Endodermal cell (in vitro differentiated cells): ENCODE data around the gene GYS2. TPM values are rescaled to one million over a fixed set of nuclear protein-coding genes. Genes with fewer than 3 reads are reported as not detected.

Experiments
- DNase-seq: peaks from one replicate; pipeline ENCODE4 v3.0.0-alpha.2; 2017
- H3K27ac ChIP-seq: 2 replicates; pipeline ENCODE4 v1.5.1; 2013; ENCODE audit warnings: mild to moderate bottlenecking, low read depth, low read length, moderate library complexity
- H3K27me3 ChIP-seq: 2 replicates; pipeline ENCODE4 v1.6.1; 2013; ENCODE audit warnings: mild to moderate bottlenecking, low read length, moderate library complexity; ENCODE audit not compliant: insufficient read depth, control insufficient read depth, poor library complexity, severe bottlenecking
- H3K36me3 ChIP-seq: 2 replicates; pipeline ENCODE4 v1.7.0; 2013; ENCODE audit warnings: mild to moderate bottlenecking, low read length, moderate library complexity; ENCODE audit not compliant: control insufficient read depth, insufficient read depth
- H3K4me1 ChIP-seq: one replicate; pipeline ENCODE4 v1.7.0; 2013; ENCODE audit warnings: low read length; ENCODE audit not compliant: control insufficient read depth, insufficient read depth
- H3K4me3 ChIP-seq: 2 replicates; pipeline ENCODE4 v1.5.1; 2013; ENCODE audit warnings: mild to moderate bottlenecking, low read length, moderate library complexity
- H3K9ac ChIP-seq: 2 replicates; pipeline ENCODE4 v1.6.1; 2013; ENCODE audit warnings: mild to moderate bottlenecking, low read length, moderate library complexity; ENCODE audit not compliant: poor library complexity, severe bottlenecking; ENCODE audit errors: extremely low read depth
- H3K9me3 ChIP-seq: 2 replicates; pipeline ENCODE4 v1.6.1; 2013; ENCODE audit warnings: mild to moderate bottlenecking, low read length, moderate library complexity; ENCODE audit not compliant: control insufficient read depth
- H3K27ac Mint-ChIP-seq: 2 replicates; pipeline ENCODE4 v1.8.0; 2020; ENCODE audit warnings: mixed read lengths
- H3K27me3 Mint-ChIP-seq: 2 replicates; pipeline ENCODE4 v1.8.0; 2021; ENCODE audit warnings: mild to moderate bottlenecking, mixed read lengths; ENCODE audit not compliant: insufficient read depth
- H3K36me3 Mint-ChIP-seq: 2 replicates; pipeline ENCODE4 v1.8.0; 2020; ENCODE audit warnings: low read depth, mixed read lengths
- H3K4me1 Mint-ChIP-seq: 2 replicates; pipeline ENCODE4 v1.8.0; 2020; ENCODE audit warnings: mixed read lengths
- H3K4me3 Mint-ChIP-seq: 2 replicates; pipeline ENCODE4 v1.8.0; 2020; ENCODE audit warnings: mild to moderate bottlenecking, moderate library complexity, mixed read lengths
- H3K9me3 Mint-ChIP-seq: 2 replicates; pipeline ENCODE4 v1.8.0; 2020; ENCODE audit warnings: mild to moderate bottlenecking, mixed read lengths
- WGBS, 2 experiments: methylation state at CpG; one replicate each; pipeline versions ENCODE4 v1.1.5 to v1.1.7; 2013; ENCODE audit warnings: missing lambda C conversion rate in 2 of 2, mixed read lengths in 1 of 2; ENCODE audit not compliant: insufficient coverage in 1 of 2, insufficient read length in 1 of 2; 5-methylcytosine and 5-hydroxymethylcytosine counted together
- total RNA-seq, 2 donors: library from RNA; stranded (reverse); fragmentation: NEBNext Ultra II Directional in 1 of 2; extraction: Animal tissue kit (Norgen Biotek cat#: 25700) in 1 of 2; gene quantifications; 2 replicates in 1 of 2; 3 replicates in 1 of 2; pipeline ENCODE4 v1.2.1, GENCODE V29; 2021
- TF ChIP-seq, protein P1 (sequence below): fragments of 200-600 bp; sonication (generic); conservative IDR thresholded peaks from 2 replicates; pipeline ENCODE4 v1.5.0; 2021; ENCODE audit warnings: antibody characterized with exemption, mild to moderate bottlenecking

The GYS2 gene
- total RNA-seq, 2 donors from 2014 or later = not detected

DNA sequence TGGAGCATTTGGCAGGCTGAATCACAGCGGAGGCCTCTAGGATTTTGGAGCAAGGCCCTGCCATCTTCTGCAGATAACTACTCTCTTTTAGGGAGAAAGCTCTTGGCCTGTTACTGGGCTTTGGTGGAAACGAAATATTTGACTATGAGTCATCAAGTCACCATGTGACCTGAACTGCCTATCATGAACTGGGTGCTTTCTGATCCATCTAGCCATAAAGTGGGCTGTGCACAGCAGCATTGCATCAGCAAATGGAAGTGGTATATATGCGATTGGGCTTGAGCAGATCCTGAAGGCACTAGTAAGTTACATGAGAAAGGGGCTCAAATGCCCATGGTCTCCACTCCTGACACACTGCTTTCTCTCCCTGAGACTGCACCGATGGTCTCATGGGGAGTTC, 21.1 kb downstream of the GYS2 start:
- no peak overlapping the region for H3K9ac ChIP-seq
- TF ChIP-seq, protein P1, sequence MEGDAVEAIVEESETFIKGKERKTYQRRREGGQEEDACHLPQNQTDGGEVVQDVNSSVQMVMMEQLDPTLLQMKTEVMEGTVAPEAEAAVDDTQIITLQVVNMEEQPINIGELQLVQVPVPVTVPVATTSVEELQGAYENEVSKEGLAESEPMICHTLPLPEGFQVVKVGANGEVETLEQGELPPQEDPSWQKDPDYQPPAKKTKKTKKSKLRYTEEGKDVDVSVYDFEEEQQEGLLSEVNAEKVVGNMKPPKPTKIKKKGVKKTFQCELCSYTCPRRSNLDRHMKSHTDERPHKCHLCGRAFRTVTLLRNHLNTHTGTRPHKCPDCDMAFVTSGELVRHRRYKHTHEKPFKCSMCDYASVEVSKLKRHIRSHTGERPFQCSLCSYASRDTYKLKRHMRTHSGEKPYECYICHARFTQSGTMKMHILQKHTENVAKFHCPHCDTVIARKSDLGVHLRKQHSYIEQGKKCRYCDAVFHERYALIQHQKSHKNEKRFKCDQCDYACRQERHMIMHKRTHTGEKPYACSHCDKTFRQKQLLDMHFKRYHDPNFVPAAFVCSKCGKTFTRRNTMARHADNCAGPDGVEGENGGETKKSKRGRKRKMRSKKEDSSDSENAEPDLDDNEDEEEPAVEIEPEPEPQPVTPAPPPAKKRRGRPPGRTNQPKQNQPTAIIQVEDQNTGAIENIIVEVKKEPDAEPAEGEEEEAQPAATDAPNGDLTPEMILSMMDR = no peak
- H3K4me1 ChIP-seq = no peaks in the 10 kb centered on the region
- H3K36me3 ChIP-seq = no peaks in the 10 kb centered on the region
- no peaks in the 10 kb centered on the region for H3K9me3 ChIP-seq
- H3K27ac ChIP-seq = no peak overlapping the region
- Mint-ChIP-seq H3K36me3 (no peaks in the 10 kb centered on the region), H3K27ac (no peak overlapping the region), H3K4me1 (no peaks in the 10 kb centered on the region), H3K9me3 (no peaks in the 10 kb centered on the region), H3K27me3 (peaks cover 2% of the 10 kb centered on the region), H3K4me3 (no peak overlapping the region)
- H3K27me3 ChIP-seq = no peaks in the 10 kb centered on the region
- 86 to 89% methylated on average over 3 to 4 of the region's 4 CpGs for WGBS, 2 experiments
- no peak for DNase-seq
- H3K4me3 ChIP-seq = no peak overlapping the region

GRCh38 chr12:21580748-21581516, 23.7 kb downstream of the GYS2 start:
- WGBS, 2 experiments = 93 to 95% methylated on average over 3 to 4 of the region's 4 CpGs
- Histone ChIP-seq H3K36me3 (no peaks in the 10 kb centered on the region), H3K9me3 (no peaks in the 10 kb centered on the region), H3K4me1 (no peaks in the 10 kb centered on the region), H3K27ac (no peak overlapping the region), H3K9ac (no peak overlapping the region), H3K27me3 (no peaks in the 10 kb centered on the region), H3K4me3 (no peak overlapping the region)
- no peaks in the 10 kb centered on the region for H3K4me1 Mint-ChIP-seq
- H3K4me3 Mint-ChIP-seq = no peak overlapping the region
- no peaks in the 10 kb centered on the region for H3K36me3 Mint-ChIP-seq
- no peak for DNase-seq
- H3K27me3 Mint-ChIP-seq = peaks cover 2% of the 10 kb centered on the region
- TF ChIP-seq, protein P1 = no peak
- no peaks in the 10 kb centered on the region for H3K9me3 Mint-ChIP-seq
- H3K27ac Mint-ChIP-seq = no peak overlapping the region

DNA sequence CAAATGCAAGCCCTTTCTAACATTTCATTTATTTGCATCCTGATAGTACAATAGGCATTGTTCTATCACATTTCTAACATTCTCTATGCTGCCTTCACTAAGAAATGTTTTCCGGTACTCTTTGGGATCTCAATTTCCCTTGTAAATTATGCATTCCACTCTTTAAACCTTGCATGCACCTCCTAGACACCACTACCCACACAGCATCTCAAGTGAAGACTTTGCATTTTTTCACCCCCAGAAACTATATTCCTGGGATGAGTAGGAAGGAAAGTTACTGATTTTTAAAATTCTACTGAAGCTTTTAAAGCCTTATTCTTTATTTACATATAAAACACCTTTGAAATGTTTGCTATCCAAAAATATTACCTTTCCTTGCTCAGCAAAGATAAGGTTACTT, 27.1 kb downstream of the GYS2 start:
- Histone ChIP-seq H3K4me3 (no peak overlapping the region), H3K27me3 (no peaks in the 10 kb centered on the region), H3K4me1 (no peaks in the 10 kb centered on the region), H3K9me3 (no peaks in the 10 kb centered on the region), H3K36me3 (no peaks in the 10 kb centered on the region), H3K9ac (no peak overlapping the region), H3K27ac (no peak overlapping the region)
- Mint-ChIP-seq H3K36me3 (no peaks in the 10 kb centered on the region), H3K4me3 (no peak overlapping the region), H3K9me3 (no peaks in the 10 kb centered on the region), H3K27ac (no peak overlapping the region), H3K4me1 (no peaks in the 10 kb centered on the region), H3K27me3 (peaks cover 2% of the 10 kb centered on the region)
- 91 to 100% methylated on average over 1 of the region's 1 CpG for WGBS, 2 experiments
- no peak for DNase-seq
- TF ChIP-seq, protein P1 = no peak
